ENCODE data around the gene CXCR4. TPM values are rescaled to one million over a fixed set of nuclear protein-coding genes. Genes with fewer than 3 reads are reported as not detected.

Gene CXCR4
- total RNA-seq, 2 donors from 2014 or later: 11.9 to 12.4 TPM

- H3K4me3 ChIP-seq: no peak overlapping the region
- no peaks in the 10 kb centered on the region for H3K9me3 ChIP-seq
- TF ChIP-seq, protein P1, sequence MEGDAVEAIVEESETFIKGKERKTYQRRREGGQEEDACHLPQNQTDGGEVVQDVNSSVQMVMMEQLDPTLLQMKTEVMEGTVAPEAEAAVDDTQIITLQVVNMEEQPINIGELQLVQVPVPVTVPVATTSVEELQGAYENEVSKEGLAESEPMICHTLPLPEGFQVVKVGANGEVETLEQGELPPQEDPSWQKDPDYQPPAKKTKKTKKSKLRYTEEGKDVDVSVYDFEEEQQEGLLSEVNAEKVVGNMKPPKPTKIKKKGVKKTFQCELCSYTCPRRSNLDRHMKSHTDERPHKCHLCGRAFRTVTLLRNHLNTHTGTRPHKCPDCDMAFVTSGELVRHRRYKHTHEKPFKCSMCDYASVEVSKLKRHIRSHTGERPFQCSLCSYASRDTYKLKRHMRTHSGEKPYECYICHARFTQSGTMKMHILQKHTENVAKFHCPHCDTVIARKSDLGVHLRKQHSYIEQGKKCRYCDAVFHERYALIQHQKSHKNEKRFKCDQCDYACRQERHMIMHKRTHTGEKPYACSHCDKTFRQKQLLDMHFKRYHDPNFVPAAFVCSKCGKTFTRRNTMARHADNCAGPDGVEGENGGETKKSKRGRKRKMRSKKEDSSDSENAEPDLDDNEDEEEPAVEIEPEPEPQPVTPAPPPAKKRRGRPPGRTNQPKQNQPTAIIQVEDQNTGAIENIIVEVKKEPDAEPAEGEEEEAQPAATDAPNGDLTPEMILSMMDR (IDR thresholded peaks at IDR 0.05): no peak
- no peaks in the 10 kb centered on the region for H3K27me3 ChIP-seq
- no peak overlapping the region for H3K27ac ChIP-seq
- H3K36me3 ChIP-seq: no peaks in the 10 kb centered on the region
- DNase-seq (ENCODE audit: low spot score): no peak
- peaks cover 0 to 16% of the 10 kb centered on the region in 2 donors for H3K4me1 ChIP-seq
Observed at GRCh38 chr2:136134126-136134525, 16.2 kb upstream of the CXCR4 start.

- Histone ChIP-seq H3K4me1 (peaks cover 0 to 16% of the 10 kb centered on the region in 2 donors), H3K27ac (no peak overlapping the region)
- DNase-seq (ENCODE audit: low spot score): no peak
Observed at GRCh38 chr2:136133586-136133985, 15.6 kb upstream of the CXCR4 start.

DNA sequence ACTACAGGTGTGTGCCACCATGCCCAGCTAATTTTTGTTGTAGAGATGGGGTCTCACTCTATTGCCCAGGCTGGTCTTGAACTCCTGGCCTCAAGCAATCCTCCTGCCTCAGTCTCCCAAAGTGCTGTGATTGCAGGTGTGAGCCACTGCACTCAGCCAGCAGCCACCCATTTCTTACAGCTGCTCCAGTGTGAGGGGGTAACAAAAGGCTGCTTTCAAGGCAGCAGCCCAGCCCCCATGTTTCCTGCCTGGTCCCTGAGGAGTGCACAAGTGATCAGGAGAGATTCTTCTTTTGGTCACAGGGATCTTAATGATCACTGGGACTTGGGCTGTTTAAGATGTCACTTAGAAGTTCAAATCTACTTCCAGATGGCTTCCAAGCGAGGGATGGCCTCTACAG, 15.2 kb upstream of the CXCR4 start:
- Histone ChIP-seq H3K4me1 (peaks cover 0 to 16% of the 10 kb centered on the region in 2 donors), H3K4me3 (no peak overlapping the region), H3K27me3 (no peaks in the 10 kb centered on the region), H3K27ac (no peak overlapping the region), H3K9me3 (no peaks in the 10 kb centered on the region), H3K36me3 (no peaks in the 10 kb centered on the region)
- no peak for DNase-seq (ENCODE audit: low spot score)
- TF ChIP-seq, protein P1 (IDR thresholded peaks at IDR 0.05): no peak

More at GRCh38 chr2:136133586-136133985, 15.6 kb upstream of the CXCR4 start:
- Histone ChIP-seq H3K9me3 (no peaks in the 10 kb centered on the region), H3K27me3 (no peaks in the 10 kb centered on the region), H3K36me3 (no peaks in the 10 kb centered on the region), H3K4me3 (no peak overlapping the region)
- TF ChIP-seq, protein P1 (IDR thresholded peaks at IDR 0.05): no peak

DNA sequence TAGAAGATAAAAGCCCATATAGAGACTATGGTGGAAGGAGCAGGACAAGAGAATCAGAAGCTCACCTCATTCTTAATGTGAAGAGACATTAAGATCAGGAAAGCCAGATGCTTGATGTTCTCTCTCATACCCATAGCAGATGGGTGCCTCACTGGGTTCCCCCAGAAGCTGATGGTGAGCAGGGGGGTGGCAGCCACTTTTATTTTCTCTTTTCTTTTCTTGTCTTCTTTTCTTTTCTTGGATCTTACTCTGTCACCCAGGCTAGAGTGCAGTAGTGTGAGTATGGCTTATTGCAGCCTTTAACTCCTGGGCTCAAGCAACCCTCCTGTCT, 14.8 kb upstream of the CXCR4 start:
- Histone ChIP-seq H3K36me3 (no peaks in the 10 kb centered on the region), H3K27me3 (no peaks in the 10 kb centered on the region), H3K4me1 (peaks cover 0 to 16% of the 10 kb centered on the region in 2 donors), H3K9me3 (no peaks in the 10 kb centered on the region), H3K27ac (no peak overlapping the region), H3K4me3 (no peak overlapping the region)
- TF ChIP-seq, protein P1 (IDR thresholded peaks at IDR 0.05): no peak
- no peak for DNase-seq (ENCODE audit: low spot score)

- no peaks in the 10 kb centered on the region for H3K36me3 ChIP-seq
- TF ChIP-seq, protein P1 (IDR thresholded peaks at IDR 0.05): no peak
- no peak overlapping the region for H3K27ac ChIP-seq
- no peak overlapping the region for H3K4me3 ChIP-seq
- no peaks in the 10 kb centered on the region for H3K9me3 ChIP-seq
- DNase-seq (ENCODE audit: low spot score): no peak
- no peaks in the 10 kb centered on the region for H3K27me3 ChIP-seq
- peaks cover 0 to 15% of the 10 kb centered on the region in 2 donors for H3K4me1 ChIP-seq
Observed at GRCh38 chr2:136131961-136132824, 14.2 kb upstream of the CXCR4 start.

All from right atrium auricular region (tissue), 2 donors.